ENCODE data around the gene GRID2.
"Not testable (repeated sequence)": the region's sequence is repeated elsewhere in the genome, so short reads cannot be mapped to it uniquely, and the experiment has no call there.

The GRID2 gene

GRCh38 chr4:92305878-92306520, 2.2 kb downstream of the GRID2 start:
- DNase-seq = peak in 1 of 2 experiments; percentile 20

GRCh38 chr4:92307181-92307580, 3.4 kb downstream of the GRID2 start:
- DNase-seq = no peak

GRCh38 chr4:92307866-92308265, 4.1 kb downstream of the GRID2 start:
- no peak for DNase-seq

- no peak for DNase-seq
Measured at GRCh38 chr4:92317047-92317446, 13.3 kb downstream of the GRID2 start.

- peak in 1 of 2 experiments; percentile 6 for DNase-seq
Measured at GRCh38 chr4:92328095-92328494, 24.3 kb downstream of the GRID2 start.

- DNase-seq = no peak
Measured at GRCh38 chr4:92333016-92333415, 29.2 kb downstream of the GRID2 start.

GRCh38 chr4:92334716-92335350, 31.1 kb downstream of the GRID2 start:
- no peak for DNase-seq

- DNase-seq = no peak
Measured at GRCh38 chr4:92339676-92340075, 35.9 kb downstream of the GRID2 start.

GRCh38 chr4:92344216-92344615, 40.5 kb downstream of the GRID2 start:
- no peak for DNase-seq

GRCh38 chr4:92346289-92346688, 42.5 kb downstream of the GRID2 start:
- no peak for DNase-seq

- DNase-seq = no peak
Measured at GRCh38 chr4:92357966-92358365, 54.2 kb downstream of the GRID2 start.

- no peak for DNase-seq
Measured at GRCh38 chr4:92359491-92359890, 55.7 kb downstream of the GRID2 start.

- DNase-seq = no peak
Measured at GRCh38 chr4:92362028-92362427, 58.3 kb downstream of the GRID2 start.

GRCh38 chr4:92368653-92369052, 64.9 kb downstream of the GRID2 start:
- DNase-seq = no peak

GRCh38 chr4:92381616-92382015, 77.8 kb downstream of the GRID2 start:
- DNase-seq = no peak

GRCh38 chr4:92382128-92382527, 78.4 kb downstream of the GRID2 start:
- no peak for DNase-seq

- peak in 1 of 2 experiments; percentile 4 for DNase-seq
Measured at GRCh38 chr4:92387459-92388069, 83.8 kb downstream of the GRID2 start.

GRCh38 chr4:92399032-92399431, 95.3 kb downstream of the GRID2 start:
- no peak for DNase-seq

- not testable (repeated sequence) for DNase-seq
Measured at GRCh38 chr4:92403525-92403924, 99.8 kb downstream of the GRID2 start.

GRCh38 chr4:92406488-92406887, 102.7 kb downstream of the GRID2 start:
- DNase-seq = no peak

- no peak for DNase-seq
Measured at GRCh38 chr4:92421920-92422319, 118.2 kb downstream of the GRID2 start.

- no peak for DNase-seq
Measured at GRCh38 chr4:92433272-92433758, 129.5 kb downstream of the GRID2 start.

GRCh38 chr4:92438722-92439121, 135.0 kb downstream of the GRID2 start:
- not testable (repeated sequence) for DNase-seq

GRCh38 chr4:92442131-92442530, 138.4 kb downstream of the GRID2 start:
- DNase-seq = not testable (repeated sequence)
